GM21619 (cell line): ENCODE data around the gene RAET1L.
"Not testable (repeated sequence)": the region's sequence is repeated elsewhere in the genome, so short reads cannot be mapped to it uniquely, and the experiment has no call there.

Experiments used
- ATAC-seq: cut with Tn5 transposase; IDR thresholded peaks from one replicate; pipeline ENCODE4 v1.9.1; 2021; ENCODE audit not compliant: unreplicated experiment

RAET1L gene

GRCh38 chr6:149995971-149996370 is 29.4 kb downstream of the RAET1L start:
- ATAC-seq: no peak

- ATAC-seq: no peak
Measured at GRCh38 chr6:149995235-149995750, 30.0 kb downstream of the RAET1L start.

- ATAC-seq: no peak
Measured at GRCh38 chr6:149991838-149992237, 33.5 kb downstream of the RAET1L start.

GRCh38 chr6:149991472-149991795 is 33.9 kb downstream of the RAET1L start:
- not testable (repeated sequence) for ATAC-seq

- no peak for ATAC-seq
Measured at GRCh38 chr6:149990661-149991471, 34.5 kb downstream of the RAET1L start.

- no peak for ATAC-seq
Measured at GRCh38 chr6:149990212-149990660, 35.1 kb downstream of the RAET1L start.

- no peak for ATAC-seq
Measured at GRCh38 chr6:149988550-149989346, 36.6 kb downstream of the RAET1L start.

GRCh38 chr6:149987602-149988107 is 37.7 kb downstream of the RAET1L start:
- no peak for ATAC-seq

- ATAC-seq: no peak
Measured at GRCh38 chr6:149985481-149985937, 39.8 kb downstream of the RAET1L start.

- ATAC-seq: no peak
Measured at GRCh38 chr6:149984773-149985172, 40.6 kb downstream of the RAET1L start.

GRCh38 chr6:149983145-149983544 is 42.2 kb downstream of the RAET1L start:
- no peak for ATAC-seq

- no peak for ATAC-seq
Measured at GRCh38 chr6:149979293-149979692, 46.0 kb downstream of the RAET1L start.

GRCh38 chr6:149978610-149979009 is 46.7 kb downstream of the RAET1L start:
- no peak for ATAC-seq

GRCh38 chr6:149977221-149977620 is 48.1 kb downstream of the RAET1L start:
- ATAC-seq: no peak

GRCh38 chr6:149975400-149975799 is 49.9 kb downstream of the RAET1L start:
- ATAC-seq: no peak

- ATAC-seq: no peak
Measured at GRCh38 chr6:149974825-149975224, 50.5 kb downstream of the RAET1L start.

- ATAC-seq: not testable (repeated sequence)
Measured at GRCh38 chr6:149974394-149974793, 50.9 kb downstream of the RAET1L start.

- ATAC-seq: no peak
Measured at GRCh38 chr6:149969635-149970034, 55.7 kb downstream of the RAET1L start.

GRCh38 chr6:149968909-149969308 is 56.4 kb downstream of the RAET1L start:
- ATAC-seq: not testable (repeated sequence)
